Measurements from ENCODE around the gene GATAD2B.

GATAD2B gene

DNA sequence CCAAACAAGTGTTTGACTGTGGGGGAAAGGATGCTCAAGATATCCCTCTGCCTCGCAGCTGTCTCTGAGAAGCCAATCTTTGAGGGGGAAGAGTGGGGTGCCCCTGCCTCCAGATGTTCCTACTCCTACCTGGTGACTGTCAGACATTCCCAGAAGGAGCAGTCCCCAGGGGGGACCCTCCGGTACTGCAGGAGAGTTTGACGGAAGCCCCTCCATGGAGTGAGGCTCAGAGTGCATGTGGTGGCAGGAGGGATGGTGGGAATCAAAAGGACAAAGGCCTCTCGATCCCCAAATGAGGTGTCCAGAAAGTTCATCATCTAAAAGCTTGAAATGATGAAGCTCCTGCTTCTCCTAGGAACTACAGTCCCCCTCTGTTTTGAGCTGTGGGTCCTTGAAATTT is 142.2 kb downstream of the GATAD2B start:
- H3K4me3 ChIP-seq (ENCODE audit: low read depth, low read length) = no peak overlapping the region
- TF ChIP-seq, protein P1, sequence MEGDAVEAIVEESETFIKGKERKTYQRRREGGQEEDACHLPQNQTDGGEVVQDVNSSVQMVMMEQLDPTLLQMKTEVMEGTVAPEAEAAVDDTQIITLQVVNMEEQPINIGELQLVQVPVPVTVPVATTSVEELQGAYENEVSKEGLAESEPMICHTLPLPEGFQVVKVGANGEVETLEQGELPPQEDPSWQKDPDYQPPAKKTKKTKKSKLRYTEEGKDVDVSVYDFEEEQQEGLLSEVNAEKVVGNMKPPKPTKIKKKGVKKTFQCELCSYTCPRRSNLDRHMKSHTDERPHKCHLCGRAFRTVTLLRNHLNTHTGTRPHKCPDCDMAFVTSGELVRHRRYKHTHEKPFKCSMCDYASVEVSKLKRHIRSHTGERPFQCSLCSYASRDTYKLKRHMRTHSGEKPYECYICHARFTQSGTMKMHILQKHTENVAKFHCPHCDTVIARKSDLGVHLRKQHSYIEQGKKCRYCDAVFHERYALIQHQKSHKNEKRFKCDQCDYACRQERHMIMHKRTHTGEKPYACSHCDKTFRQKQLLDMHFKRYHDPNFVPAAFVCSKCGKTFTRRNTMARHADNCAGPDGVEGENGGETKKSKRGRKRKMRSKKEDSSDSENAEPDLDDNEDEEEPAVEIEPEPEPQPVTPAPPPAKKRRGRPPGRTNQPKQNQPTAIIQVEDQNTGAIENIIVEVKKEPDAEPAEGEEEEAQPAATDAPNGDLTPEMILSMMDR (conservative IDR thresholded peaks at IDR 0.05; ENCODE audit: low read depth, low read length) = no peak
- DNase-seq (ENCODE audit: low read depth) = no peak

DNA sequence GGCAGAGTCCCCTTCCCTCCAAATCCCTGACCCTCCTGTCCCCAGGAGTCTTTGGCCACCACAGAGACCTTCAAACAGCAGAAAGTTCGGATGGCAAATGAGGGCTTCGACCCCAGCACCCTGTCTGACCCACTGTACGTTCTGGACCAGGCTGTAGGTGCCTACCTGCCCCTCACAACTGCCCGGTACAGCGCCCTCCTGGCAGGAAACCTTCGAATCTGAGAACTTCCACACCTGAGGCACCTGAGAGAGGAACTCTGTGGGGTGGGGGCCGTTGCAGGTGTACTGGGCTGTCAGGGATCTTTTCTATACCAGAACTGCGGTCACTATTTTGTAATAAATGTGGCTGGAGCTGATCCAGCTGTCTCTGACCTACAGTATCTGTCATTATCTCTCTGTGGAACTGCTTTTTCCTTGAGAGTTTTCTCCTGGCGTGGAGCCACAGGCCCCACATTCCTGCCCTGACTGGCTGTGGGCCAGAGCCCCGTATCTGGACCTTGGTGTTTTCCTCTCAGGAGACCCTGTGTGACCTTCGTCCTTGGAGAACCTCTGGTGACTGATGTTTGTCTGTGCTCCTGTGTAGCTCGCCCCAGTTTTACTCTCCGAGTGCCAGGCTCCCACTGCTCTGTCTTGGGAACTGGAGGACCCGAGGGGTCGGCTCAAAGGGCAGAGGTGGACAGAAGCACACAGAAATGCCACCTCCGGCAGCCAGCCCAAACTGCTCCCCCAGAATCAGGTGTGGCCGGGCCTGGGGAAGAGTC is 142.8 kb downstream of the GATAD2B start:
- DNase-seq (ENCODE audit: low read depth) = no peak
- TF ChIP-seq, protein P1 (conservative IDR thresholded peaks at IDR 0.05; ENCODE audit: low read depth, low read length) = no peak
- no peak overlapping the region for H3K4me3 ChIP-seq (ENCODE audit: low read depth, low read length)

DNA sequence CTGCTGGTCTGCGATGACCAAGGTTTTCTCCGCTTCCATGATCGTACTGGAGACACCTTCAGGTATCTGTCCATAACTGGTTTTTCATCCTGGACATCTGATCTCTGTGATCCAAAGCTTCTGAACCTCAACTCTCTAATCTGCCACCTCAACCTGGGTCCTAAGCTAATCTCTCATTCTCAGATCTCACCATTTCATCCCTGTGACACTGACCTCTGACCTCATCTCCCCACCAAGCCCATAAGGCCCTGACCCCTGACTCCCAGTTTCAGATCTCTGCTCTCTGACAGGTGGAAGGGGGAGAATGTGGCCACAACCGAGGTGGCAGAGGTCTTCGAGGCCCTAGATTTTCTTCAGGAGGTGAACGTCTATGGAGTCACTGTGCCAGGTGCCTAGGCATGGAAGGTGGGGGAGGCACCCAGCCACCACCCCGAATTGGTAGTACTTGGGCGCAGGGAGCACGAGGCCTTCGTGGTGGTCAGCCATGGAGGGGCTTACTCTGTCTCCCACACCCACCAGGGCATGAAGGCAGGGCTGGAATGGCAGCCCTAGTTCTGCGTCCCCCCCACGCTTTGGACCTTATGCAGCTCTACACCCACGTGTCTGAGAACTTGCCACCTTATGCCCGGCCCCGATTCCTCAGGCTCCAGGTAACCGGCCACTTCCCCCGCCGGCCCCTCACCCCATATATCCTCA is 143.8 kb downstream of the GATAD2B start:
- no peak overlapping the region for H3K4me3 ChIP-seq (ENCODE audit: low read depth, low read length)
- no peak for DNase-seq (ENCODE audit: low read depth)
- TF ChIP-seq, protein P1 (conservative IDR thresholded peaks at IDR 0.05; ENCODE audit: low read depth, low read length) = no peak

DNA sequence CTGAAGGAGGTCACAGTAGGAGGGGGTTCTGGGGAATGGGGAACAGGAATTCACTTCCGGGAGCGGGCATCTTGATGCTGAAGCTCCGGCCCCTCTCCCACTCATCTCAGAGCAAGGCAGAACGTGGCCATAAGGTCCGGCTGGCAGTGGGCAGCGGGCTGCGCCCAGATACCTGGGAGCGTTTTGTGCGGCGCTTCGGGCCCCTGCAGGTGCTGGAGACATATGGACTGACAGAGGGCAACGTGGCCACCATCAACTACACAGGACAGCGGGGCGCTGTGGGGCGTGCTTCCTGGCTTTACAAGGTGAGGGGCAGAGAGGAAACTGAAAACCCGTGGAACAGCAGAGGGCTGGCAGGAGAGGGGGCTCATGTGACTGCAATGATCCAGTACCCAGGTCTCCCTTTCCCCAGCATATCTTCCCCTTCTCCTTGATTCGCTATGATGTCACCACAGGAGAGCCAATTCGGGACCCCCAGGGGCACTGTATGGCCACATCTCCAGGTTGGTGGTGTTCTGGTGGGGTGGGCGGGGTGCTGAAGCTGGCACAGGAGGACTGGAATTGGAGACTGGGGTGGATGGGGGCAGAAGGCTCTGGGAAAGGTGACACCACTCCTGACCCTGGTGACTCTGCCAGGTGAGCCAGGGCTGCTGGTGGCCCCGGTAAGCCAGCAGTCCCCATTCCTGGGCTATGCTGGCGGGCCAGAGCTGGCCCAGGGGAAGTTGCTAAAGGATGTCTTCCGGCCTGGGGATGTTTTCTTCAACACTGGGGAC is 144.5 kb downstream of the GATAD2B start:
- no peak overlapping the region for H3K4me3 ChIP-seq (ENCODE audit: low read depth, low read length)
- TF ChIP-seq, protein P1 (conservative IDR thresholded peaks at IDR 0.05; ENCODE audit: low read depth, low read length) = no peak
- DNase-seq (ENCODE audit: low read depth) = no peak

DNA sequence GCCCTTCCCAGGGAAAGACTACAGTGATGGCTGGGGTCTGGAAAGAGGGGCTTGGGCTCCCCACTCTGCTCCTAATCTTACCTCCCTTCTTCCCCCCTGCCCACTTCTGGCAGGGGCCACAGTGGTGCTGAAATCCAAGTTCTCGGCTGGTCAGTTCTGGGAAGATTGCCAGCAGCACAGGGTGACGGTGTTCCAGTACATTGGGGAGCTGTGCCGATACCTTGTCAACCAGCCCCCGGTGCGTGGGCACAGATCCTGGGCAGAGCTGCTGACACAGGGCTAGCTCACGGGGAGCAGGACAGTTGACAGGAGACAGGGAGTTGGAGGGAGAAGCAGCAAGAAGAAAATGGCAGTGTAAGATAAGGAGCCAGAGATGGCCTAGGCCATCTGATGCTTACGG is 145.1 kb downstream of the GATAD2B start:
- TF ChIP-seq, protein P1 (conservative IDR thresholded peaks at IDR 0.05; ENCODE audit: low read depth, low read length) = no peak
- no peak for DNase-seq (ENCODE audit: low read depth)
- no peak overlapping the region for H3K4me3 ChIP-seq (ENCODE audit: low read depth, low read length)

DNA sequence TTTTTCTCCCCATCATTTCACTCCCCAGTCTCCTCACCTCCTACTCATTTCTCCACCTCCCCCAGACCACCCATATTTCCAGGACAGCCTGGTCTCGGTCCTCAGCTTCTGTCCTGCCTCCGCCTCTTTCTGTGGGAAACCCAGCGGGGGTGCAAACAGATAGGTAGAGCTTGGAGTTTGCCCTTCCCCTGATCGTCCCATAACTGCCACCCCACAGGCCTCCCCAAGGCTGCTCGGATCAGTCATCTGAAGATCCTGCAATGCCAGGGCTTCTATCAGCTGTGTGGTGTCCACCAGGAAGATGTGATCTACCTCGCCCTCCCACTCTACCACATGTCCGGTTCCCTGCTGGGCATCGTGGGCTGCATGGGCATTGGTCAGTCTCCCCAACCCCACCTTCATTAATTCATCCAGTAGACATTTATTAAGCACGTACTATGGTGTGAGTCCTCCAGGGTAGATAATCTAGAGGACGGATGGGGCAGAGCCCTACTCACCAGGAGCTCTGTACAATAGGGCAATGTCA is 145.9 kb downstream of the GATAD2B start:
- DNase-seq (ENCODE audit: low read depth) = no peak
- no peak overlapping the region for H3K4me3 ChIP-seq (ENCODE audit: low read depth, low read length)

More for the DNA sequence above, 145.9 kb downstream of the GATAD2B start:
- TF ChIP-seq, protein P1 (conservative IDR thresholded peaks at IDR 0.05; ENCODE audit: low read depth, low read length) = no peak
